GM19099 (cell line): Measurements from ENCODE around the gene LZTS2.

Experiments used
- POLR2A ChIP-seq: IDR thresholded peaks from 3 replicates; pipeline ENCODE4 v1.6.1; 2011; ENCODE audit warnings: low read depth; ENCODE audit not compliant: insufficient read length; ENCODE audit errors: extremely low read depth

The LZTS2 gene

GRCh38 chr10:100999742-101000126, at the start of gene LZTS2:
LZTS2 (plus strand) TSS chr10:100999808; CDS start chr10:101002539, 2,731 bp downstream.
- TF ChIP-seq POLR2A = no peak

- no peak for TF ChIP-seq POLR2A
Measured at GRCh38 chr10:100960251-100960650, 39.4 kb upstream of the LZTS2 start.

GRCh38 chr10:100962351-100963080, 37.1 kb upstream of the LZTS2 start:
- no peak for TF ChIP-seq POLR2A

- no peak for TF ChIP-seq POLR2A
Measured at GRCh38 chr10:100963826-100964225, 35.8 kb upstream of the LZTS2 start.

GRCh38 chr10:100965820-100966219, 33.8 kb upstream of the LZTS2 start:
- no peak for TF ChIP-seq POLR2A

GRCh38 chr10:100966887-100967286, 32.7 kb upstream of the LZTS2 start:
- TF ChIP-seq POLR2A = no peak

- TF ChIP-seq POLR2A = no peak
Measured at GRCh38 chr10:100967332-100967731, 32.3 kb upstream of the LZTS2 start.

GRCh38 chr10:100968062-100968736, 31.4 kb upstream of the LZTS2 start:
- no peak for TF ChIP-seq POLR2A

- no peak for TF ChIP-seq POLR2A
Measured at GRCh38 chr10:100968863-100969186, 30.8 kb upstream of the LZTS2 start.

GRCh38 chr10:100969187-100970075, 30.2 kb upstream of the LZTS2 start, which contains the start of gene SEMA4G:
SEMA4G (plus strand) TSS chr10:100969504; CDS start chr10:100972913, 3,409 bp downstream.
- TF ChIP-seq POLR2A = no peak

GRCh38 chr10:100970076-100970913, 29.3 kb upstream of the LZTS2 start:
- TF ChIP-seq POLR2A = no peak

GRCh38 chr10:100970914-100971811, 28.4 kb upstream of the LZTS2 start:
- no peak for TF ChIP-seq POLR2A

- TF ChIP-seq POLR2A = no peak
Measured at GRCh38 chr10:100972115-100972903, 27.3 kb upstream of the LZTS2 start.
